Measurements from ENCODE around the gene EVI5L. TPM values are rescaled to one million over a fixed set of nuclear protein-coding genes. Genes with fewer than 3 reads are reported as not detected.

Gene EVI5L
- polyA plus RNA-seq, 1 of the 3 experiments (the other 2 are of a cell fraction), result 9.7 TPM

DNA sequence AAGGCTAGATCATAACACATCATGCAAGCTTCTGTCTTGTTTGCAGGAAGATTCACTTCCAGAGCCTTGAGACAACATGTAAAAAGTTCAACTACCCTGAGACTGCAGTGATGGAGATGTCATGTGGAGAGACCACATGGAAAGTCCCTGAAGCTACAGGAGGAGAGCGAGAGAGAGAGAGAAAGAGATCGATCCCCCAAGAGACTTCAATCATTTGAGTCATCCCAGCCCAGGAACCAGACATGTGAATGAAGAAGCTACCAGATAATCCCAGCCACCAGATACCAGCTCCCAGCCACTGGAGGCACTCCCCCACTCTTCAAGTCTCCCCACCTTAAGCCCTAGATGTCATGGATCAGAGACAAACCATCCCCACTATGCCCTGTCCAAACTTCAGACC is 10.7 kb upstream of the EVI5L start:
- H3F3A ChIP-seq (replicated peaks; ENCODE audit: insufficient read depth), result peaks cover 3% of the 10 kb centered on the region
- H2AFZ ChIP-seq (ENCODE audit: low read depth), result no peak overlapping the region
- H3K36me3 ChIP-seq (replicated peaks in 1 of 2; ENCODE audit: control insufficient read depth in 1 of 2, insufficient read depth in 2 of 2, low read length in 1 of 2), result no peaks in the 10 kb centered on the region
- no peak overlapping the region for H3K4me2 ChIP-seq
- H3K9me2 ChIP-seq, result no peaks in the 10 kb centered on the region
- H3K9me3 ChIP-seq, result no peaks in the 10 kb centered on the region
- H4K20me1 ChIP-seq (ENCODE audit: insufficient read depth), result no peaks in the 10 kb centered on the region
- peaks cover 23% of the 10 kb centered on the region; the same call in 1 of the 2 replicates for H3K27me3 ChIP-seq (ENCODE audit: insufficient read depth)
- 35% methylated on average over 2 of the region's 2 CpGs for WGBS (ENCODE audit: low lambda C conversion rate)
- H3K4me3 ChIP-seq (ENCODE audit: low read depth in 2 of 2, low read length in 1 of 2), result no peak overlapping the region
- POLR2A ChIA-PET, result no interaction called here
- no peak overlapping the region for H3K27ac ChIP-seq (ENCODE audit: low read depth in 2 of 2, low read length in 1 of 2)
- CTCF ChIA-PET, result interaction anchor here (1.0 to 3.4 kb wide), 3 partner anchors 20 to 251 kb away, joined by 3 to 9 read pairs (median 4); no protein-coding TSS in a partner anchor
- no peaks in the 10 kb centered on the region for H3K79me2 ChIP-seq (ENCODE audit: insufficient read depth)
- no peak for DNase-seq
- H3K9ac ChIP-seq, result no peak overlapping the region
- peaks cover 0 to 6% of the 10 kb centered on the region in 2 experiments; a peak in 2 of 4 replicates for H3K4me1 ChIP-seq (ENCODE audit: control insufficient read depth in 1 of 2, insufficient read depth in 2 of 2, low read depth in 1 of 2, low read length in 1 of 2)
- no peak for TF ChIP-seq JUND (IDR thresholded peaks at IDR 0.05)
- TF ChIP-seq EP300 (IDR thresholded peaks at IDR 0.05; ENCODE audit: borderline replicate concordance in 1 of 2, low read depth in 1 of 2, low read length in 1 of 2), result no peak
- no peak for TF ChIP-seq MEF2A (IDR thresholded peaks at IDR 0.05; ENCODE audit: borderline replicate concordance, low read depth)

DNA sequence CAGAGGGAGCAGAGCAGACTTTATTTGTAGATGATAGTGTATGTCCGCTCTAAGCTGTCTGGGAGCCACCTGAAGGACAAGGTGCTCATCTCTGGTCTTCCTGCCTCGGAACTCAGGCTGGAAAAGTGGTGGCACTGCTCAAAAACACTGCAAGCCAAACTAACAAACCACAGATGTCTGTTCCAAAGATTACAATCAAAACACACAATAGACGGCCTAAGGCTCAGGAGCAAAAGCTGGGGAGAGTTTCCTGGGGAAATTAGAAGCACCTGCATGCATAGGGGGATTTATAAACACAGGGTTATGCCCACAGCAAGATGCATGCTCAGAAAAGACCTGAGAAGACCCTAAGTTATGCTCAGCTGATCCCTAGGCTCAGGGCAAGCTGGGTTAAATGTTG is 9.4 kb upstream of the EVI5L start:
- WGBS (ENCODE audit: low lambda C conversion rate), result 23% methylated on average over 3 of the region's 3 CpGs
- CTCF ChIA-PET, result interaction anchor here (0.7 to 3.4 kb wide), 6 partner anchors 11 to 719 kb away, joined by 3 to 9 read pairs (median 4); partner anchors contain the start of gene TRAPPC5
- Histone ChIP-seq H3K9ac (no peak overlapping the region), H3K9me2 (no peaks in the 10 kb centered on the region), H3K27me3 (ENCODE audit: insufficient read depth) (peaks cover 25% of the 10 kb centered on the region), H3K79me2 (ENCODE audit: insufficient read depth) (no peaks in the 10 kb centered on the region), H3K36me3 (replicated peaks in 1 of 2; ENCODE audit: control insufficient read depth in 1 of 2, insufficient read depth in 2 of 2, low read length in 1 of 2) (no peaks in the 10 kb centered on the region), H3K4me2 (no peak overlapping the region), H4K20me1 (ENCODE audit: insufficient read depth) (no peaks in the 10 kb centered on the region), H2AFZ (ENCODE audit: low read depth) (no peak overlapping the region), H3K4me1 (ENCODE audit: control insufficient read depth in 1 of 2, insufficient read depth in 2 of 2, low read depth in 1 of 2, low read length in 1 of 2) (peaks cover 0 to 6% of the 10 kb centered on the region in 2 experiments; a peak in 2 of 4 replicates), H3K9me3 (no peaks in the 10 kb centered on the region), H3F3A (replicated peaks; ENCODE audit: insufficient read depth) (peaks cover 3% of the 10 kb centered on the region), H3K4me3 (ENCODE audit: low read depth in 2 of 2, low read length in 1 of 2) (no peak overlapping the region), H3K27ac (ENCODE audit: low read depth in 2 of 2, low read length in 1 of 2) (peak overlapping the region in 1 of 2 experiments; percentile 43; a peak in 1 of 4 replicates)
- TF ChIP-seq RXRA (IDR thresholded peaks at IDR 0.05; ENCODE audit: borderline replicate concordance, low read depth) (no peak), EP300 (IDR thresholded peaks at IDR 0.05; ENCODE audit: borderline replicate concordance in 1 of 2, low read depth in 1 of 2, low read length in 1 of 2) (peak in 1 of 2 experiments; percentile 60; a peak in 2 of 4 replicates), GATA2 (CRISPR knock-in tag; IDR thresholded peaks at IDR 0.05) (peak; percentile 88)
- peak; percentile 48 for DNase-seq
- POLR2A ChIA-PET, result no interaction called here

DNA sequence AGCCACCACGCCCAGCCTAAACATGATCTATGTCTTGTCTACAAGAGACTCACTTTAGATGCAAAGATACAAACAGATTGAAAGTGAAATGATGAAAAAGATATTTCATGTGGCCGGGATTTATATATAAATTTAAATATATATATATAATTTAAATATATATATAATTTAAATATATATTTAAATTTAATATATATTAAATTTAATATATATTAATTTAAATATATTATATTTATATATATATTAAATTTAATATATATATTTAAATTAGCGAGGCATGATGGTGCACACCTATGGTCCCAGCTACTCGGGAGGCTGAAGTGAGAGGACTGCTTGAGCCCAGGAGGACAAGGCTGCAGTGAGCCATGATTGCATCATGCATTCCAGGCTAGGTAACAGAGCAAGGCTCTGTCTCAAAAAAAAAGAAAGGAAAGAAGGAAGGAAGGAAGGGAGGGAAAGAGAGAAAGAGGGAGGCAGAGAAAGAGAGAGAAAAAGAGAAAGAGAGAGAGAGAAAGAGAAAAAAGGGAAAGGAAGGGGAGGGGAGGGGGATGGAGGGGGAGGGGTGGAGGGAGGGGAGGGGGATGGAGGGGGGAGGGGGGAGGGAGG is 7.0 kb upstream of the EVI5L start:
- Histone ChIP-seq H3K27ac (ENCODE audit: low read depth in 2 of 2, low read length in 1 of 2) (no peak overlapping the region), H2AFZ (ENCODE audit: low read depth) (no peak overlapping the region), H3K36me3 (replicated peaks in 1 of 2; ENCODE audit: control insufficient read depth in 1 of 2, insufficient read depth in 2 of 2, low read length in 1 of 2) (no peaks in the 10 kb centered on the region), H3K4me3 (ENCODE audit: low read depth in 2 of 2, low read length in 1 of 2) (no peak overlapping the region), H3K79me2 (ENCODE audit: insufficient read depth) (no peaks in the 10 kb centered on the region), H3F3A (replicated peaks; ENCODE audit: insufficient read depth) (peaks cover 3% of the 10 kb centered on the region), H3K9me3 (no peaks in the 10 kb centered on the region), H3K27me3 (ENCODE audit: insufficient read depth) (peaks cover 43% of the 10 kb centered on the region), H4K20me1 (ENCODE audit: insufficient read depth) (no peaks in the 10 kb centered on the region), H3K9me2 (no peaks in the 10 kb centered on the region), H3K4me1 (ENCODE audit: control insufficient read depth in 1 of 2, insufficient read depth in 2 of 2, low read depth in 1 of 2, low read length in 1 of 2) (peaks cover 0 to 6% of the 10 kb centered on the region in 2 experiments; a peak in 2 of 4 replicates), H3K9ac (no peak overlapping the region), H3K4me2 (no peak overlapping the region)
- TF ChIP-seq GATA2 (CRISPR knock-in tag; IDR thresholded peaks at IDR 0.05) (no peak), SIN3A (IDR thresholded peaks at IDR 0.05; ENCODE audit: borderline replicate concordance, low read depth, low read length) (no peak), NFIC (IDR thresholded peaks at IDR 0.05; ENCODE audit: borderline replicate concordance) (no peak), EP300 (IDR thresholded peaks at IDR 0.05; ENCODE audit: borderline replicate concordance in 1 of 2, low read depth in 1 of 2, low read length in 1 of 2) (no peak), EZH2phosphoT487 (IDR thresholded peaks at IDR 0.05; ENCODE audit: borderline replicate concordance, low read depth) (no peak), MEF2A (IDR thresholded peaks at IDR 0.05; ENCODE audit: borderline replicate concordance, low read depth) (no peak), TAF1 (IDR thresholded peaks at IDR 0.05; ENCODE audit: borderline replicate concordance, low read depth, low read length) (no peak), FOXM1 (IDR thresholded peaks at IDR 0.05; ENCODE audit: low read depth) (no peak)
- WGBS (ENCODE audit: low lambda C conversion rate), result 65% methylated on average over 4 of the region's 4 CpGs
- ChIA-PET POLR2A (no interaction called here), CTCF (no interaction called here)
- no peak for DNase-seq
